NB4 (cell line): ENCODE results near the gene ITGAV.

Experiments
- DNase-seq: peaks from one replicate; pipeline ENCODE4 v3.0.0; 2010; ENCODE audit warnings: low read depth
- H3K4me3 ChIP-seq: one replicate; pipeline ENCODE4 v1.5.1; 2011; ENCODE audit warnings: mild to moderate bottlenecking, low read depth, low read length, moderate library complexity
- CTCF ChIP-seq: IDR thresholded peaks from one replicate; pipeline ENCODE4 v1.5.1; 2012; ENCODE audit warnings: low read depth, low read length
- MAX ChIP-seq: IDR thresholded peaks from 2 replicates; pipeline ENCODE4 v1.6.1; 2011; ENCODE audit warnings: low read depth, low read length
- MYC ChIP-seq: IDR thresholded peaks from 2 replicates; pipeline ENCODE4 v1.6.1; 2011; ENCODE audit warnings: low read depth, low read length
- POLR2A ChIP-seq: IDR thresholded peaks from 2 replicates; pipeline ENCODE4 v1.6.1; 2011; ENCODE audit warnings: mild to moderate bottlenecking; ENCODE audit not compliant: insufficient read length; ENCODE audit errors: extremely low read depth

The ITGAV gene

GRCh38 chr2:186614373-186614772 lies 24.5 kb downstream of the ITGAV start:
- TF ChIP-seq CTCF (no peak), MAX (no peak), POLR2A (no peak), MYC (no peak)
- DNase-seq = no peak
- H3K4me3 ChIP-seq = no peak overlapping the region

- DNase-seq = no peak
Measured at GRCh38 chr2:186617148-186617547, 27.3 kb downstream of the ITGAV start.

GRCh38 chr2:186617771-186618170 lies 27.9 kb downstream of the ITGAV start:
- no peak overlapping the region for H3K4me3 ChIP-seq
- no peak for TF ChIP-seq MYC
- TF ChIP-seq POLR2A = no peak
- TF ChIP-seq MAX = no peak
- TF ChIP-seq CTCF = no peak
- no peak for DNase-seq

More at GRCh38 chr2:186617148-186617547, 27.3 kb downstream of the ITGAV start:
- no peak overlapping the region for H3K4me3 ChIP-seq
- no peak for TF ChIP-seq CTCF
- TF ChIP-seq MYC = no peak
- no peak for TF ChIP-seq POLR2A
- TF ChIP-seq MAX = no peak

- no peak for DNase-seq
- H3K4me3 ChIP-seq = no peak overlapping the region
- TF ChIP-seq CTCF = no peak
- TF ChIP-seq POLR2A = no peak
- no peak for TF ChIP-seq MYC
- TF ChIP-seq MAX = no peak
Measured at GRCh38 chr2:186618696-186619095, 28.8 kb downstream of the ITGAV start.

GRCh38 chr2:186623084-186623483 lies 33.2 kb downstream of the ITGAV start:
- H3K4me3 ChIP-seq = no peak overlapping the region
- DNase-seq = no peak
- TF ChIP-seq MAX (no peak), CTCF (no peak), MYC (no peak), POLR2A (no peak)

- TF ChIP-seq POLR2A (no peak), MAX (no peak), CTCF (no peak), MYC (no peak)
- no peak for DNase-seq
- no peak overlapping the region for H3K4me3 ChIP-seq
Measured at GRCh38 chr2:186624276-186624675, 34.4 kb downstream of the ITGAV start.
